HepG2 (cell line): Measurements from ENCODE around the gene SPAG9. TPM values are rescaled to one million over a fixed set of nuclear protein-coding genes. Genes with fewer than 3 reads are reported as not detected.

Experiments used
- PAX8 ChIP-seq: sonication (generic); formaldehyde crosslinking; IDR thresholded peaks from 2 replicates; pipeline ENCODE4 v1.8.0; 2022; ENCODE audit warnings: mild to moderate bottlenecking, missing genetic modification reagents, borderline replicate concordance
- PRMT3 ChIP-seq: sonication (generic); formaldehyde crosslinking; IDR thresholded peaks from 2 replicates; pipeline ENCODE4 v1.8.1; 2022; ENCODE audit warnings: low read depth, mild to moderate bottlenecking, moderate library complexity, missing genetic modification reagents, borderline replicate concordance
- TBL1XR1 ChIP-seq: fragments of 150-350 bp; IDR thresholded peaks from 2 replicates; pipeline ENCODE4 v1.6.1; 2014; ENCODE audit warnings: borderline replicate concordance, low read length; ENCODE audit not compliant: partially characterized antibody
- ZNF33B ChIP-seq: sonication (generic); formaldehyde crosslinking; IDR thresholded peaks from 2 replicates; pipeline ENCODE4 v1.5.1; 2020; ENCODE audit warnings: mild to moderate bottlenecking, missing genetic modification reagents
- ZNF432 ChIP-seq: sonication (generic); formaldehyde crosslinking; IDR thresholded peaks from 2 replicates; pipeline ENCODE4 v1.5.0; 2020; ENCODE audit warnings: missing genetic modification reagents, mild to moderate bottlenecking, borderline replicate concordance
- ZNF879 ChIP-seq: sonication (generic); formaldehyde crosslinking; IDR thresholded peaks from 2 replicates; pipeline ENCODE4 v1.8.1; 2023; ENCODE audit warnings: missing genetic modification reagents
- polyA plus RNA-seq, 8 experiments: library from polyadenylated mRNA; depleted of rRNA in 3 of 8; stranded (reverse) in 7 of 8; unstranded in 1 of 8; fragments of >200 nt; fragmentation: Illumina TruSeq in 4 of 8; extraction: Trizol in 4 of 8; gene quantifications; 2 replicates each; pipeline versions ENCODE4 v1.2.1 to v1.2.3, GENCODE V29; 2011 to 2016; ENCODE audit warnings: low read depth in 4 of 8, missing spikeins in 1 of 8, mixed read lengths in 1 of 8; ENCODE audit not compliant: insufficient read depth in 1 of 8
- total RNA-seq, 5 experiments: library from RNA; depleted of rRNA; stranded (reverse); fragments of >200 nt; fragmentation: Illumina TruSeq; extraction: Trizol; gene quantifications; 2 replicates each; pipeline ENCODE4 v1.2.3, GENCODE V29; 2016; ENCODE audit warnings: low read depth in 1 of 5
- TF ChIP-seq, protein P1 (sequence below): sonication (generic); formaldehyde crosslinking; IDR thresholded peaks from 2 replicates; pipeline ENCODE4 v1.9.0; 2022; ENCODE audit warnings: missing genetic modification reagents, mild to moderate bottlenecking, borderline replicate concordance
- TF ChIP-seq, protein P2 (sequence below): sonication (generic); formaldehyde crosslinking; IDR thresholded peaks from 2 replicates; pipeline ENCODE4 v1.5.0; 2020; ENCODE audit warnings: mild to moderate bottlenecking, missing genetic modification reagents
- TF ChIP-seq, protein P3 (sequence below): sonication (generic); formaldehyde crosslinking; conservative IDR thresholded peaks from 2 replicates; pipeline ENCODE4 v1.4.0; 2020; ENCODE audit warnings: missing genetic modification reagents
- TF ChIP-seq, protein P4 (sequence below): sonication (generic); formaldehyde crosslinking; IDR thresholded peaks from 2 replicates; pipeline ENCODE4 v1.4.0; 2020; ENCODE audit warnings: mild to moderate bottlenecking, missing genetic modification reagents, borderline replicate concordance
- TF ChIP-seq, protein P5 (sequence below): sonication (generic); formaldehyde crosslinking; IDR thresholded peaks from 2 replicates; pipeline ENCODE4 v1.4.0; 2020; ENCODE audit warnings: mild to moderate bottlenecking, missing genetic modification reagents, borderline replicate concordance

SPAG9 gene
- total and polyA plus RNA-seq, 2 of the 13 experiments (the other 11 are each of a cell fraction or from before 2014, with no cell fraction given), result 43.2 to 78.6 TPM

DNA sequence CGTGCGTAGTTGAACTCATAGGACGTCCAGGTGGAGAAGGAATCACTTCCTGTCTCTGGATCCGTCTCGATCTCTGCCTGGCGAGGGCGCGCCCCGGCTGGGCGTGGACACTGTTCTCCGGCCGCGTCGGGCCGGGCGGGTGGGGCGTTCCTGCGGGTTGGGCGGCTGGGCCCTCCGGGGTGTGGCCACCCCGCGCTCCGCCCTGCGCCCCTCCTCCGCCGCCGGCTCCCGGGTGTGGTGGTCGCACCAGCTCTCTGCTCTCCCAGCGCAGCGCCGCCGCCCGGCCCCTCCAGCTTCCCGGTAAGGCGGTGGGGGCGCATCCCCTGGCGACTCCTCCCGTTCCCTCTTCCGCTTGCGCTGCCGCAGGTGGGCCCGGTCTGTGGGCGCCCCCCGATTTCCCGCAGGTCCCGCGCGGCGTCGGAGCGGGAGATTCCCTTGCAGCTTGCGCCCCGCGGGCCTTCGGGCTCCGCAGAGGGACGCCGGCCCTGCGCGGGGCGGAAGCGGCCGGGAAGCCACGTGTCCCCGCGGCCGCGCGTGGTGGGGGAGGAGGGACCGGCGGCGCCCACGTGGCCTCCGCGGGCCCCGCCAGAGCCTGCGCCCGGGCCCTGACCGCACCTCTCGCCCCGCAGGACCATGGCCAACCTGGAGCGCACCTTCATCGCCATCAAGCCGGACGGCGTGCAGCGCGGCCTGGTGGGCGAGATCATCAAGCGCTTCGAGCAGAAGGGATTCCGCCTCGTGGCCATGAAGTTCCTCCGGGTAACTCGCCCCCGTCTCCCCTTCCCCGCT is 45.7 kb upstream of the SPAG9 start, which contains the start of gene NME2 (continued):
- TF ChIP-seq TBL1XR1 (no peak), PRMT3 (CRISPR knock-in tag) (peak; percentile 29; the same call in 1 of the 2 replicates), ZNF432 (peak; percentile 41; the same call in 1 of the 2 replicates), ZNF33B (CRISPR knock-in tag) (peak; percentile 75; the same call in 1 of the 2 replicates), ZNF879 (no peak), PAX8 (CRISPR knock-in tag) (peak; percentile 55; the same call in 1 of the 2 replicates)
- TF ChIP-seq, protein P1, sequence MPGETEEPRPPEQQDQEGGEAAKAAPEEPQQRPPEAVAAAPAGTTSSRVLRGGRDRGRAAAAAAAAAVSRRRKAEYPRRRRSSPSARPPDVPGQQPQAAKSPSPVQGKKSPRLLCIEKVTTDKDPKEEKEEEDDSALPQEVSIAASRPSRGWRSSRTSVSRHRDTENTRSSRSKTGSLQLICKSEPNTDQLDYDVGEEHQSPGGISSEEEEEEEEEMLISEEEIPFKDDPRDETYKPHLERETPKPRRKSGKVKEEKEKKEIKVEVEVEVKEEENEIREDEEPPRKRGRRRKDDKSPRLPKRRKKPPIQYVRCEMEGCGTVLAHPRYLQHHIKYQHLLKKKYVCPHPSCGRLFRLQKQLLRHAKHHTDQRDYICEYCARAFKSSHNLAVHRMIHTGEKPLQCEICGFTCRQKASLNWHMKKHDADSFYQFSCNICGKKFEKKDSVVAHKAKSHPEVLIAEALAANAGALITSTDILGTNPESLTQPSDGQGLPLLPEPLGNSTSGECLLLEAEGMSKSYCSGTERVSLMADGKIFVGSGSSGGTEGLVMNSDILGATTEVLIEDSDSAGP (CRISPR knock-in tag), result no peak
- TF ChIP-seq, protein P2, sequence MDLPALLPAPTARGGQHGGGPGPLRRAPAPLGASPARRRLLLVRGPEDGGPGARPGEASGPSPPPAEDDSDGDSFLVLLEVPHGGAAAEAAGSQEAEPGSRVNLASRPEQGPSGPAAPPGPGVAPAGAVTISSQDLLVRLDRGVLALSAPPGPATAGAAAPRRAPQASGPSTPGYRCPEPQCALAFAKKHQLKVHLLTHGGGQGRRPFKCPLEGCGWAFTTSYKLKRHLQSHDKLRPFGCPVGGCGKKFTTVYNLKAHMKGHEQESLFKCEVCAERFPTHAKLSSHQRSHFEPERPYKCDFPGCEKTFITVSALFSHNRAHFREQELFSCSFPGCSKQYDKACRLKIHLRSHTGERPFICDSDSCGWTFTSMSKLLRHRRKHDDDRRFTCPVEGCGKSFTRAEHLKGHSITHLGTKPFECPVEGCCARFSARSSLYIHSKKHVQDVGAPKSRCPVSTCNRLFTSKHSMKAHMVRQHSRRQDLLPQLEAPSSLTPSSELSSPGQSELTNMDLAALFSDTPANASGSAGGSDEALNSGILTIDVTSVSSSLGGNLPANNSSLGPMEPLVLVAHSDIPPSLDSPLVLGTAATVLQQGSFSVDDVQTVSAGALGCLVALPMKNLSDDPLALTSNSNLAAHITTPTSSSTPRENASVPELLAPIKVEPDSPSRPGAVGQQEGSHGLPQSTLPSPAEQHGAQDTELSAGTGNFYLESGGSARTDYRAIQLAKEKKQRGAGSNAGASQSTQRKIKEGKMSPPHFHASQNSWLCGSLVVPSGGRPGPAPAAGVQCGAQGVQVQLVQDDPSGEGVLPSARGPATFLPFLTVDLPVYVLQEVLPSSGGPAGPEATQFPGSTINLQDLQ (CRISPR knock-in tag), result peak; percentile 64; the same call in 1 of the 2 replicates
- TF ChIP-seq, protein P3, sequence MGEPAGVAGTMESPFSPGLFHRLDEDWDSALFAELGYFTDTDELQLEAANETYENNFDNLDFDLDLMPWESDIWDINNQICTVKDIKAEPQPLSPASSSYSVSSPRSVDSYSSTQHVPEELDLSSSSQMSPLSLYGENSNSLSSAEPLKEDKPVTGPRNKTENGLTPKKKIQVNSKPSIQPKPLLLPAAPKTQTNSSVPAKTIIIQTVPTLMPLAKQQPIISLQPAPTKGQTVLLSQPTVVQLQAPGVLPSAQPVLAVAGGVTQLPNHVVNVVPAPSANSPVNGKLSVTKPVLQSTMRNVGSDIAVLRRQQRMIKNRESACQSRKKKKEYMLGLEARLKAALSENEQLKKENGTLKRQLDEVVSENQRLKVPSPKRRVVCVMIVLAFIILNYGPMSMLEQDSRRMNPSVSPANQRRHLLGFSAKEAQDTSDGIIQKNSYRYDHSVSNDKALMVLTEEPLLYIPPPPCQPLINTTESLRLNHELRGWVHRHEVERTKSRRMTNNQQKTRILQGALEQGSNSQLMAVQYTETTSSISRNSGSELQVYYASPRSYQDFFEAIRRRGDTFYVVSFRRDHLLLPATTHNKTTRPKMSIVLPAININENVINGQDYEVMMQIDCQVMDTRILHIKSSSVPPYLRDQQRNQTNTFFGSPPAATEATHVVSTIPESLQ (CRISPR knock-in tag), result peak; percentile 33; the same call in 1 of the 2 replicates
- TF ChIP-seq, protein P4, sequence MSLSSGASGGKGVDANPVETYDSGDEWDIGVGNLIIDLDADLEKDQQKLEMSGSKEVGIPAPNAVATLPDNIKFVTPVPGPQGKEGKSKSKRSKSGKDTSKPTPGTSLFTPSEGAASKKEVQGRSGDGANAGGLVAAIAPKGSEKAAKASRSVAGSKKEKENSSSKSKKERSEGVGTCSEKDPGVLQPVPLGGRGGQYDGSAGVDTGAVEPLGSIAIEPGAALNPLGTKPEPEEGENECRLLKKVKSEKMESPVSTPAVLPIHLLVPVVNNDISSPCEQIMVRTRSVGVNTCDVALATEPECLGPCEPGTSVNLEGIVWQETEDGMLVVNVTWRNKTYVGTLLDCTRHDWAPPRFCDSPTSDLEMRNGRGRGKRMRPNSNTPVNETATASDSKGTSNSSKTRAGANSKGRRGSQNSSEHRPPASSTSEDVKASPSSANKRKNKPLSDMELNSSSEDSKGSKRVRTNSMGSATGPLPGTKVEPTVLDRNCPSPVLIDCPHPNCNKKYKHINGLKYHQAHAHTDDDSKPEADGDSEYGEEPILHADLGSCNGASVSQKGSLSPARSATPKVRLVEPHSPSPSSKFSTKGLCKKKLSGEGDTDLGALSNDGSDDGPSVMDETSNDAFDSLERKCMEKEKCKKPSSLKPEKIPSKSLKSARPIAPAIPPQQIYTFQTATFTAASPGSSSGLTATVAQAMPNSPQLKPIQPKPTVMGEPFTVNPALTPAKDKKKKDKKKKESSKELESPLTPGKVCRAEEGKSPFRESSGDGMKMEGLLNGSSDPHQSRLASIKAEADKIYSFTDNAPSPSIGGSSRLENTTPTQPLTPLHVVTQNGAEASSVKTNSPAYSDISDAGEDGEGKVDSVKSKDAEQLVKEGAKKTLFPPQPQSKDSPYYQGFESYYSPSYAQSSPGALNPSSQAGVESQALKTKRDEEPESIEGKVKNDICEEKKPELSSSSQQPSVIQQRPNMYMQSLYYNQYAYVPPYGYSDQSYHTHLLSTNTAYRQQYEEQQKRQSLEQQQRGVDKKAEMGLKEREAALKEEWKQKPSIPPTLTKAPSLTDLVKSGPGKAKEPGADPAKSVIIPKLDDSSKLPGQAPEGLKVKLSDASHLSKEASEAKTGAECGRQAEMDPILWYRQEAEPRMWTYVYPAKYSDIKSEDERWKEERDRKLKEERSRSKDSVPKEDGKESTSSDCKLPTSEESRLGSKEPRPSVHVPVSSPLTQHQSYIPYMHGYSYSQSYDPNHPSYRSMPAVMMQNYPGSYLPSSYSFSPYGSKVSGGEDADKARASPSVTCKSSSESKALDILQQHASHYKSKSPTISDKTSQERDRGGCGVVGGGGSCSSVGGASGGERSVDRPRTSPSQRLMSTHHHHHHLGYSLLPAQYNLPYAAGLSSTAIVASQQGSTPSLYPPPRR (CRISPR knock-in tag), result no peak; the same call in 1 of the 2 replicates
- TF ChIP-seq, protein P5, sequence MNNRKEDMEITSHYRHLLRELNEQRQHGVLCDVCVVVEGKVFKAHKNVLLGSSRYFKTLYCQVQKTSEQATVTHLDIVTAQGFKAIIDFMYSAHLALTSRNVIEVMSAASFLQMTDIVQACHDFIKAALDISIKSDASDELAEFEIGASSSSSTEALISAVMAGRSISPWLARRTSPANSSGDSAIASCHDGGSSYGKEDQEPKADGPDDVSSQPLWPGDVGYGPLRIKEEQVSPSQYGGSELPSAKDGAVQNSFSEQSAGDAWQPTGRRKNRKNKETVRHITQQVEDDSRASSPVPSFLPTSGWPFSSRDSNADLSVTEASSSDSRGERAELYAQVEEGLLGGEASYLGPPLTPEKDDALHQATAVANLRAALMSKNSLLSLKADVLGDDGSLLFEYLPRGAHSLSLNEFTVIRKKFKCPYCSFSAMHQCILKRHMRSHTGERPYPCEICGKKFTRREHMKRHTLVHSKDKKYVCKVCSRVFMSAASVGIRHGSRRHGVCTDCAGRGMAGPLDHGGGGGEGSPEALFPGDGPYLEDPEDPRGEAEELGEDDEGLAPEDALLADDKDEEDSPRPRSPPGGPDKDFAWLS (CRISPR knock-in tag), result 0 out of 2 replicates have a peak, but pooled peaks have one; percentile 24
